GM18505 (cell line): Measurements from ENCODE around the gene ARHGAP22.

Experiments used
- ATAC-seq: cut with Tn5 transposase; IDR thresholded peaks from one replicate; pipeline ENCODE4 v1.9.1; 2021; ENCODE audit not compliant: unreplicated experiment
- POLR2A ChIP-seq: IDR thresholded peaks from 4 replicates; pipeline ENCODE4 v1.6.1; 2011; ENCODE audit warnings: borderline replicate concordance; ENCODE audit not compliant: insufficient read depth, insufficient read length; ENCODE audit errors: extremely low read depth

ARHGAP22 gene

GRCh38 chr10:48411510-48411909, 193.4 kb downstream of the ARHGAP22 start:
- TF ChIP-seq POLR2A: no peak
- no peak for ATAC-seq

- ATAC-seq: no peak
Measured at GRCh38 chr10:48410503-48410902, 194.4 kb downstream of the ARHGAP22 start.

GRCh38 chr10:48406658-48407057, 198.2 kb downstream of the ARHGAP22 start:
- TF ChIP-seq POLR2A: no peak
- ATAC-seq: no peak

More at GRCh38 chr10:48410503-48410902, 194.4 kb downstream of the ARHGAP22 start:
- TF ChIP-seq POLR2A: no peak

GRCh38 chr10:48406204-48406603, 198.7 kb downstream of the ARHGAP22 start:
- ATAC-seq: no peak

GRCh38 chr10:48404646-48405045, 200.2 kb downstream of the ARHGAP22 start:
- no peak for TF ChIP-seq POLR2A
- ATAC-seq: no peak

More at GRCh38 chr10:48406204-48406603, 198.7 kb downstream of the ARHGAP22 start:
- TF ChIP-seq POLR2A: no peak

GRCh38 chr10:48400850-48401220, 204.0 kb downstream of the ARHGAP22 start:
- no peak for TF ChIP-seq POLR2A
- no peak for ATAC-seq

GRCh38 chr10:48400129-48400849, 204.6 kb downstream of the ARHGAP22 start:
- no peak for ATAC-seq

GRCh38 chr10:48399551-48399950, 205.3 kb downstream of the ARHGAP22 start:
- no peak for TF ChIP-seq POLR2A

More at GRCh38 chr10:48400129-48400849, 204.6 kb downstream of the ARHGAP22 start:
- TF ChIP-seq POLR2A: no peak

GRCh38 chr10:48399056-48399541, 205.8 kb downstream of the ARHGAP22 start:
- TF ChIP-seq POLR2A: no peak
- no peak for ATAC-seq

More at GRCh38 chr10:48399551-48399950, 205.3 kb downstream of the ARHGAP22 start:
- ATAC-seq: no peak

- no peak for ATAC-seq
- TF ChIP-seq POLR2A: no peak
Measured at GRCh38 chr10:48398261-48398660, 206.6 kb downstream of the ARHGAP22 start.
